K562 (cell line): ENCODE measurements around the gene CCDC174. TPM values are rescaled to one million over a fixed set of nuclear protein-coding genes. Genes with fewer than 3 reads are reported as not detected.

Experiments
- ATAC-seq: fragments of 200-7000 bp; cut with Tn5 transposase; 3 replicates; pipeline ENCODE4 v1.9.1; 2020; ENCODE audit warnings: moderate library complexity
- BruUV-seq: library from RNA; stranded (reverse); fragments of 400-500 nt; replicated peaks from 2 replicates; lab custom pipeline; 2021; lab: Mats Ljungman, UMichigan
- CTCF ChIA-PET: fragments of 300-600 bp; formaldehyde crosslinking; extraction: SDS; loops from one replicate; lab custom pipeline; 2021; ENCODE audit warnings: low intra/inter-chr PET ratio; lab: Yijun Ruan, JAX
- POLR2A ChIA-PET: fragments of 300-600, 350-650 bp; sonication (Branson Sonifier 250); formaldehyde crosslinking; extraction: SDS; loops from one replicate; lab custom pipeline; 2021; ENCODE audit warnings: antibody characterized with exemption, inconsistent platforms; lab: Yijun Ruan, JAX
- DNase-seq, 4 experiments: peaks; one replicate each; pipeline versions ENCODE4 v3.0.0 to v3.0.0-alpha.2; 2011 to 2018; ENCODE audit warnings: low spot score in 3 of 4, mixed read lengths in 3 of 4; ENCODE audit errors: extremely low read depth in 1 of 4
- FAIRE-seq: peaks from 2 replicates; lab custom pipeline; 2011; peaks lifted over from hg19 to GRCh38; lab: Jason Lieb, UNC
- H2AFZ ChIP-seq: 2 replicates; pipeline ENCODE4 v1.6.0; 2011; ENCODE audit warnings: low read depth, low read length, control low read depth, inconsistent platforms
- H3K27ac ChIP-seq: fragments of 200-600 bp; 3 replicates; pipeline ENCODE4 v1.8.0; 2011; ENCODE audit warnings: low read depth, mild to moderate bottlenecking, control low read depth, inconsistent platforms, low read length, moderate library complexity, mixed read lengths; ENCODE audit errors: extremely low read depth
- H3K27me3 ChIP-seq, 2 experiments: fragments of 300-600 bp in 1 of 2; 2 replicates in 1 of 2; 3 replicates in 1 of 2; pipeline versions ENCODE4 v1.6.0 to v1.8.0; 2011; ENCODE audit warnings: inconsistent platforms in 2 of 2, low read length in 2 of 2, mild to moderate bottlenecking in 1 of 2, mixed read lengths in 1 of 2, moderate library complexity in 1 of 2; ENCODE audit not compliant: control insufficient read depth in 2 of 2, insufficient read depth in 2 of 2
- H3K36me3 ChIP-seq: fragments of 300-600 bp; 3 replicates; pipeline ENCODE4 v1.8.0; 2011; ENCODE audit warnings: mild to moderate bottlenecking, low read length, inconsistent platforms; ENCODE audit not compliant: control insufficient read depth, insufficient read depth
- H3K4me1 ChIP-seq, 2 experiments: fragments of 200-600 bp in 1 of 2; replicated peaks in 1 of 2; 2 replicates in 1 of 2; 3 replicates in 1 of 2; pipeline versions ENCODE4 v1.5.1 to v1.8.0; 2011; ENCODE audit warnings: inconsistent platforms in 2 of 2, low read length in 2 of 2, mild to moderate bottlenecking in 1 of 2, mixed read lengths in 1 of 2, moderate library complexity in 1 of 2; ENCODE audit not compliant: control insufficient read depth in 2 of 2, insufficient read depth in 2 of 2
- H3K4me2 ChIP-seq: 2 replicates; pipeline ENCODE4 v1.6.1; 2011; ENCODE audit warnings: low read length, control low read depth, inconsistent platforms, mixed read lengths; ENCODE audit not compliant: insufficient read depth
- H3K4me3 ChIP-seq: fragments of 200-600 bp; sonication (generic), shearing (Covaris generic); 2 replicates; pipeline ENCODE4 v1.5.1; 2016; ENCODE audit warnings: control low read depth, inconsistent platforms
- H3K79me2 ChIP-seq: fragments of 200-600 bp; 3 replicates; pipeline ENCODE4 v1.8.0; 2011; ENCODE audit warnings: low read length, inconsistent platforms; ENCODE audit not compliant: control insufficient read depth, insufficient read depth
- H3K9ac ChIP-seq, 2 experiments: 2 replicates each; pipeline versions ENCODE4 v1.6.0 to v1.6.1; 2011; ENCODE audit warnings: low read depth in 2 of 2, low read length in 2 of 2, control low read depth in 1 of 2, inconsistent platforms in 1 of 2, mild to moderate bottlenecking in 1 of 2, mixed read lengths in 1 of 2; ENCODE audit not compliant: insufficient read depth in 1 of 2
- H3K9me1 ChIP-seq: one replicate; pipeline ENCODE4 v1.6.0; 2011; ENCODE audit warnings: inconsistent platforms, mild to moderate bottlenecking, low read length, moderate library complexity; ENCODE audit not compliant: control insufficient read depth, insufficient read depth
- H3K9me3 ChIP-seq: replicated peaks from 2 replicates; pipeline ENCODE4 v1.5.1; 2011; ENCODE audit warnings: low read depth, low read length, inconsistent platforms; ENCODE audit not compliant: control insufficient read depth, insufficient read depth
- H4K20me1 ChIP-seq: replicated peaks from 2 replicates; pipeline ENCODE4 v1.6.1; 2011; ENCODE audit warnings: low read length, inconsistent platforms, mixed read lengths; ENCODE audit not compliant: control insufficient read depth, insufficient read depth
- HCFC1 ChIP-seq: IDR thresholded peaks from 2 replicates; pipeline ENCODE4 v1.6.1; 2012; ENCODE audit warnings: low read depth, low read length, improper control_type of control experiment
- HIVEP1 ChIP-seq: fragments of 250-450 bp; sonication (Bioruptor Pico); IDR thresholded peaks from 2 replicates; pipeline ENCODE4 v1.4.0; 2020; ENCODE audit warnings: mild to moderate bottlenecking
- HSF4 ChIP-seq: fragments of 250-450 bp; sonication (Bioruptor Pico); IDR thresholded peaks from 2 replicates; pipeline ENCODE4 v2.1.2; 2022; ENCODE audit warnings: mild to moderate bottlenecking, moderate library complexity, borderline replicate concordance
- KLF13 ChIP-seq: fragments of 450-650 bp; IDR thresholded peaks from 2 replicates; pipeline ENCODE4 v1.6.1; 2016; ENCODE audit warnings: missing genetic modification characterization, low read depth, mild to moderate bottlenecking, missing compliant biosample characterization, moderate library complexity, borderline replicate concordance
- NUFIP1 ChIP-seq: fragments of 450-650 bp; IDR thresholded peaks from 2 replicates; pipeline ENCODE4 v1.6.1; 2018; ENCODE audit not compliant: partially characterized antibody
- PHB2 ChIP-seq: fragments of 450-650 bp; IDR thresholded peaks from 2 replicates; pipeline ENCODE4 v1.6.1; 2017; ENCODE audit warnings: low read depth
- PRMT5 ChIP-seq: sonication (generic); formaldehyde crosslinking; IDR thresholded peaks from 2 replicates; pipeline ENCODE4 v1.5.0; 2020; ENCODE audit warnings: missing genetic modification reagents
- SIN3B ChIP-seq: fragments of 450-650 bp; IDR thresholded peaks from 2 replicates; pipeline ENCODE4 v1.6.1; 2017; ENCODE audit warnings: low read depth, mild to moderate bottlenecking, moderate library complexity
- SMARCC2 ChIP-seq: fragments of 450-650 bp; IDR thresholded peaks from 2 replicates; pipeline ENCODE4 v1.6.1; 2017; ENCODE audit warnings: antibody characterized with exemption, moderate library complexity, mild to moderate bottlenecking, low read depth
- ZEB2 ChIP-seq: fragments of 450-650 bp; IDR thresholded peaks from 2 replicates; pipeline ENCODE4 v1.6.1; 2016
- ZNF143 ChIP-seq: sonication (generic); formaldehyde crosslinking; IDR thresholded peaks from 2 replicates; pipeline ENCODE4 v1.9.0; 2022; ENCODE audit warnings: mild to moderate bottlenecking, missing genetic modification reagents
- ZNF668 ChIP-seq: fragments of 250-450 bp; sonication (Bioruptor Pico); IDR thresholded peaks from 2 replicates; pipeline ENCODE4 v1.8.0; 2022; ENCODE audit warnings: mild to moderate bottlenecking, inconsistent platforms
- WGBS: fragments of 100-300 bp; shearing (Covaris generic); methylation state at CpG from one replicate; pipeline ENCODE4 v1.1.6; 2016; ENCODE audit warnings: low coverage, mixed read lengths; ENCODE audit not compliant: insufficient coverage; ENCODE audit errors: missing lambda C conversion rate; 5-methylcytosine and 5-hydroxymethylcytosine counted together
- in situ Hi-C: fragments of 300-500 bp; cut with MboI; formaldehyde crosslinking; loops from 4 replicates; pipeline ENCODE4 v1.15.0; 2018; ENCODE audit warnings: inconsistent platforms, mixed read lengths
- intact Hi-C: fragments of 100-400 bp; cut with micrococcal nuclease; formaldehyde crosslinking; loops from 2 replicates; pipeline ENCODE4 v1.14.2; 2022
- polyA plus RNA-seq, 8 experiments: library from polyadenylated mRNA; depleted of rRNA in 4 of 8; stranded (reverse) in 5 of 8; unstranded in 3 of 8; fragments of >200 nt; fragmentation: Nextera tagmentation in 2 of 8; fragmentation: Illumina TruSeq in 1 of 8; extraction: Ambion mirVana in 2 of 8; extraction: Trizol in 1 of 8; gene quantifications; 2 replicates each; pipeline versions ENCODE4 v1.2.1 to v1.2.3, GENCODE V29; 2011 to 2014; ENCODE audit warnings: inconsistent platforms in 1 of 8, missing spikeins in 1 of 8
- total RNA-seq, 7 experiments: library from RNA; depleted of rRNA in 6 of 7; stranded (reverse); fragments of >200 nt in 6 of 7; fragmentation: Illumina TruSeq in 2 of 7; extraction: Trizol in 2 of 7; gene quantifications; 2 replicates each; pipeline versions ENCODE4 v1.2.1 to v1.2.3, GENCODE V29; 2011 to 2021; ENCODE audit warnings: low replicate concordance in 1 of 7
- TF ChIP-seq, protein P1 (sequence below): fragments of 250-450 bp; sonication (Bioruptor Pico); IDR thresholded peaks from 2 replicates; pipeline ENCODE4 v1.8.0; 2022; ENCODE audit warnings: inconsistent platforms, mild to moderate bottlenecking, moderate library complexity, borderline replicate concordance
- TF ChIP-seq, protein P2 (sequence below): sonication (generic); formaldehyde crosslinking; IDR thresholded peaks from 2 replicates; pipeline ENCODE4 v1.8.0; 2022; ENCODE audit warnings: mild to moderate bottlenecking, missing genetic modification reagents
- TF ChIP-seq, protein P3 (sequence below), 2 experiments: fragments of 450-650 bp; conservative IDR thresholded peaks; 2 replicates each; pipeline ENCODE4 v1.6.1; 2017; ENCODE audit warnings: mild to moderate bottlenecking in 2 of 2, moderate library complexity in 2 of 2

CCDC174 gene
- total and polyA plus RNA-seq, 9 of the 15 experiments (the other 6 are each of a cell fraction or from before 2014, with no cell fraction given), result 7.4 to 41.0 (median 28.5) TPM

DNA sequence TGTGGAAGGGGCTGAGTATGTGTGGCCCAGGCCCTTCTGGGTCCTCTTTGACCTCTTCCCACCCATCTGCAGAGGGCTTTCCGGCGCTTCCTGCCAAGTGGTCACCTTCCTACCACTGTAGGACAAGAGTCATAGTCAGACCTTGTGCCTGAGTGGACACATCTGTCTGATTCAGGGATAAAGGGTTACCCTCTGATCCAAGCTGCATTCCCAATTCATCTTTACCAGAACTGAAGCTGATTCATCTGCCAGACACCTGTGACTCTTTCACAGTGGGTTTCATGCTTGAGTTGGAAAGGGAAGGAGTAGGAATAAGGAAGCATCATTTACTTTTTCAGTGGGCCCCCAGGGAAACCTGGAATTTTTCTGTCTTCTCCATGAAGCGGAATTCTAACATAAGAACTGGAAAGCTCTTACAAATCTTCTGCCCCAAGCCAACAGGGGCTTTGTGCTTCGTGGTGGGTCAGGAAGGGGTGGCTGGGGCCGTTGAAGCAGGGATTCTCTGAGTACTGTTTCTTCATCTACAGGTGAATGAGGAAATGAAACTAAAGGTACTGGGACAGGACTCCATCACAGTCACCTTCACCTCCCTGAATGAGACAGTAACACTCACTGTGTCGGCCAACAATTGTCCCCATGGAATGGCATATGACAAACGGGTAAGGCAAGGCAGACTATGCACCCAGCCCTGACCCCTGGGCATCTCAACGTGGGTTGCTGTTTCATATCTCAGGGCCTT, 69.7 kb downstream of the CCDC174 start:
- intact Hi-C loops, result no loop called here
- BruUV-seq, result no TSS peak
- Histone ChIP-seq H3K9me3 (no peaks in the 10 kb centered on the region), H3K36me3 (no peaks in the 10 kb centered on the region), H3K9me1 (no peaks in the 10 kb centered on the region), H3K9ac (no peak overlapping the region), H3K4me1 (no peaks in the 10 kb centered on the region), H3K4me3 (no peak overlapping the region), H4K20me1 (no peaks in the 10 kb centered on the region), H2AFZ (no peak overlapping the region), H3K27me3 (peaks cover 0 to 17% of the 10 kb centered on the region in 2 experiments; a peak in 4 of 5 replicates), H3K27ac (no peak overlapping the region), H3K4me2 (no peak overlapping the region), H3K79me2 (no peaks in the 10 kb centered on the region)
- DNase-seq, result no peak
- ChIA-PET CTCF (no interaction called here), POLR2A (interaction anchor here (0.6 to 0.9 kb wide), 2 partner anchors 11 to 35 kb away, joined by 3 to 4 read pairs; no protein-coding TSS in a partner anchor)
- in situ Hi-C loops, result no loop called here
- FAIRE-seq, result no peak
- WGBS, result under 1% methylated on average over 8 of the region's 8 CpGs
- no peak for ATAC-seq
- TF ChIP-seq, protein P1, sequence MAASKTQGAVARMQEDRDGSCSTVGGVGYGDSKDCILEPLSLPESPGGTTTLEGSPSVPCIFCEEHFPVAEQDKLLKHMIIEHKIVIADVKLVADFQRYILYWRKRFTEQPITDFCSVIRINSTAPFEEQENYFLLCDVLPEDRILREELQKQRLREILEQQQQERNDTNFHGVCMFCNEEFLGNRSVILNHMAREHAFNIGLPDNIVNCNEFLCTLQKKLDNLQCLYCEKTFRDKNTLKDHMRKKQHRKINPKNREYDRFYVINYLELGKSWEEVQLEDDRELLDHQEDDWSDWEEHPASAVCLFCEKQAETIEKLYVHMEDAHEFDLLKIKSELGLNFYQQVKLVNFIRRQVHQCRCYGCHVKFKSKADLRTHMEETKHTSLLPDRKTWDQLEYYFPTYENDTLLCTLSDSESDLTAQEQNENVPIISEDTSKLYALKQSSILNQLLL (CRISPR knock-in tag), result no peak
- TF ChIP-seq, protein P2, sequence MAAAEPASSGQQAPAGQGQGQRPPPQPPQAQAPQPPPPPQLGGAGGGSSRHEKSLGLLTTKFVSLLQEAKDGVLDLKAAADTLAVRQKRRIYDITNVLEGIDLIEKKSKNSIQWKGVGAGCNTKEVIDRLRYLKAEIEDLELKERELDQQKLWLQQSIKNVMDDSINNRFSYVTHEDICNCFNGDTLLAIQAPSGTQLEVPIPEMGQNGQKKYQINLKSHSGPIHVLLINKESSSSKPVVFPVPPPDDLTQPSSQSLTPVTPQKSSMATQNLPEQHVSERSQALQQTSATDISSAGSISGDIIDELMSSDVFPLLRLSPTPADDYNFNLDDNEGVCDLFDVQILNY (CRISPR knock-in tag), result no peak
- no peak for TF ChIP-seq PHB2
- TF ChIP-seq HSF4 (CRISPR knock-in tag), result no peak
- no peak for TF ChIP-seq SMARCC2
- TF ChIP-seq NUFIP1, result no peak
- no peak for TF ChIP-seq ZNF143
- no peak for TF ChIP-seq HIVEP1
- TF ChIP-seq HCFC1, result no peak
- TF ChIP-seq SIN3B, result no peak
- TF ChIP-seq, protein P3, sequence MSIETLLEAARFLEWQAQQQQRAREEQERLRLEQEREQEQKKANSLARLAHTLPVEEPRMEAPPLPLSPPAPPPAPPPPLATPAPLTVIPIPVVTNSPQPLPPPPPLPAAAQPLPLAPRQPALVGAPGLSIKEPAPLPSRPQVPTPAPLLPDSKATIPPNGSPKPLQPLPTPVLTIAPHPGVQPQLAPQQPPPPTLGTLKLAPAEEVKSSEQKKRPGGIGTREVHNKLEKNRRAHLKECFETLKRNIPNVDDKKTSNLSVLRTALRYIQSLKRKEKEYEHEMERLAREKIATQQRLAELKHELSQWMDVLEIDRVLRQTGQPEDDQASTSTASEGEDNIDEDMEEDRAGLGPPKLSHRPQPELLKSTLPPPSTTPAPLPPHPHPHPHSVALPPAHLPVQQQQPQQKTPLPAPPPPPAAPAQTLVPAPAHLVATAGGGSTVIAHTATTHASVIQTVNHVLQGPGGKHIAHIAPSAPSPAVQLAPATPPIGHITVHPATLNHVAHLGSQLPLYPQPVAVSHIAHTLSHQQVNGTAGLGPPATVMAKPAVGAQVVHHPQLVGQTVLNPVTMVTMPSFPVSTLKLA (conservative IDR thresholded peaks at IDR 0.05), result no peak
- no peak for TF ChIP-seq PRMT5 (CRISPR knock-in tag)
- no peak for TF ChIP-seq ZNF668 (CRISPR knock-in tag)
- TF ChIP-seq ZEB2, result no peak
- no peak for TF ChIP-seq KLF13 (tag)
